Measurements from ENCODE around the gene SPP1.
A peak's percentile ranks its signal among the peaks of the same experiment; 100 is the strongest.
"Not testable (repeated sequence)": the region's sequence is repeated elsewhere in the genome, so short reads cannot be mapped to it uniquely, and the experiment has no call there.

Gene SPP1

DNA sequence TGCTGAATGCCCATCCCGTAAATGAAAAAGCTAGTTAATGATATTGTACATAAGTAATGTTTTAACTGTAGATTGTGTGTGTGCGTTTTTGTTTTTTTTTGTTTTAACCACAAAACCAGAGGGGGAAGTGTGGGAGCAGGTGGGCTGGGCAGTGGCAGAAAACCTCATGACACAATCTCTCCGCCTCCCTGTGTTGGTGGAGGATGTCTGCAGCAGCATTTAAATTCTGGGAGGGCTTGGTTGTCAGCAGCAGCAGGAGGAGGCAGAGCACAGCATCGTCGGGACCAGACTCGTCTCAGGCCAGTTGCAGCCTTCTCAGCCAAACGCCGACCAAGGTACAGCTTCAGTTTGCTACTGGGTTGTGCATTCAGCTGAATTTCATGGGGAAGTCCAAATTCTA, at the start of gene SPP1:
SPP1 (plus strand) TSS at position 249 of the 400 bp plus-strand sequence. CDS start 1,182 bp downstream, outside the sequence.
- DNase-seq (ENCODE audit: low spot score) = peak; percentile 5

DNA sequence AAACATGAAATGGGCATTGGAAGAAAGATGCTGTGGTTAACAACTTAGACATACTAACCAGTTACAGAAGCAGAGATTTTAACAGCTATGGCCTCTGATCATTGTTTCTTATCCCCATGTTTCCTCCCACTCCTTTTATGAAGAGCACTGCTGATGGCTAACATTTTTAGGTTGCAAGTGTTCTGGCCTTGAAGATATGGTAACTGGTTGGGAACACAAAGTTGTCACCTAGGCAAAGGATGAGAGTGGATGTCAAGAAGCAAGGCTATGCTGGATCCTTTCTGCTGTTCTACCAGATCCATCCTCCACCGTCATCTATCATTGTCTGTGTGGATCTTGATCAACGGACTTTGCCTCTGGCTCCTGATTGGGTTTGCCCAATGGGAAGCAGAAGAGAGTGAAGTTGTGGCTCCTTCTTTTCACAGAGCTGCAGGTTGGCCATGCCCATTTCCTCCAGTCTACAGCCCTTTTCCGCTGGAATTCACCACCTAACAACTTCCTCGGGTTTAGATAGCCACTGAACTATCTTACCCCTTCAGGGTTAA, 48.9 kb upstream of the SPP1 start:
- DNase-seq (ENCODE audit: low spot score) = no peak

GRCh38 chr4:87930629-87931028, 44.9 kb upstream of the SPP1 start:
- no peak for DNase-seq (ENCODE audit: low spot score)

DNA sequence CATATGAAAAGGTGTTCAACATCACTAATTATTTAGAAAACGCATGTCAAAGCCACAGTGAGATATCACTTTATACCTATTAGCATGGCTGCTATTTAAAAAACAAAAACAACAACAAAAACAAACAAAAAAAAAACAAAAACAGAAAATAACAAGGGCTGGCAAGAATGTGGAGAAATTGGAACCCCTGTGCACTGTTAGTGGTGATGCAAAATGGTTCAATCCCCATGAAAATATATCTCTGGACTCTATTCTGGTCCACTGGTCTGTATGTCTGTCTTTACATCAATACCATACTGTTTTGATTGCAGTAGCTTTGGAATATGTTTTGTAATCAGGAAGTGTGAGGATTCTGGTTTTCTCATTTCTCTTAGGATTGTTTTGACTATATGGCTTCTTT, 43.6 kb upstream of the SPP1 start:
- no peak for DNase-seq (ENCODE audit: low spot score)

DNA sequence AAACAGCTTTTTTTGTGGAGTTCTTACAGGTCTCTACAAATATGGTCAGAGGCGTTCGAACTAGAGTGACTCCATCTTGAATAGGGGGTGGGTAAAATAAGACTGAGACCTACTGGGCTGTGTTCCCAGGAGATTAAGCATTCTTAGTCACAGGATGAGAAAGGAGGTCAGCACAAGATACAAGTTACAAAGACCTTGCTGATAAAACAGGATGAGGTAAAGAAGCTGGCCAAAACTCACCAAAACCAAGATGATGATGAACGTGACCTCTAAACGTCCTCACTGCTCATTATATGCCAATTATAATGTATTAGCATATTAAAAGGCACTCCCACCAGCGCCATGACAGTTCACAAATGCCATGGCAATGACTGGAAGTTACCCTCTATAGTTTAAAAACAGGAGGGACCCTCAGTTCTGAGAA, 42.8 kb upstream of the SPP1 start:
- no peak for DNase-seq (ENCODE audit: low spot score)

- no peak for DNase-seq (ENCODE audit: low spot score)
These were observed 42.2 kb upstream of the SPP1 start for GRCh38 chr4:87933337-87933736.

DNA sequence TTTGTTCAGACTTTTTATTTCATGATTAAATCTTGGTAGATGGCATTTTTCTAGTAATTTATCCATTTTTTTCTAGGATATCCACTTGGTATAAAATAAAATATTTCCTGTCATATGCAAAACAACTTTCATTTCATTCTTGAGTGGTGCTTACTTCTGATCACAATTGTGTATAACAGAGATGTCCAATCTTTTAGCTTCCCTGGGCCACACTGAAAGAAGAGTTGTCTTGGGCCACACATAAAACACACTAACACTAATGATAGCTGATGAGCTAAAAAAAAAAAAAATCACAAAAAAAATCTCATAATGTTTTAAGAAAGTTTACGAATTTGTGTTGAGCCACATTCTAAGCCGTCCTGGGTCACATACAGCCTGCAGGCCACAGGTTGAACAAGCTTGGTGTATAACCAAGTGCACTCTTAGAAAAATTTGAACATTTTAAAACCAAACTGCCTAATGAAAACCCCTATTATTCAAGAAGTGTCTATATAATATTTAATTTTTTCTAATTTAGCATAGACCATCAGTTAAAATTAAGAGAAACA, 41.3 kb upstream of the SPP1 start:
- no peak for DNase-seq (ENCODE audit: low spot score)

DNA sequence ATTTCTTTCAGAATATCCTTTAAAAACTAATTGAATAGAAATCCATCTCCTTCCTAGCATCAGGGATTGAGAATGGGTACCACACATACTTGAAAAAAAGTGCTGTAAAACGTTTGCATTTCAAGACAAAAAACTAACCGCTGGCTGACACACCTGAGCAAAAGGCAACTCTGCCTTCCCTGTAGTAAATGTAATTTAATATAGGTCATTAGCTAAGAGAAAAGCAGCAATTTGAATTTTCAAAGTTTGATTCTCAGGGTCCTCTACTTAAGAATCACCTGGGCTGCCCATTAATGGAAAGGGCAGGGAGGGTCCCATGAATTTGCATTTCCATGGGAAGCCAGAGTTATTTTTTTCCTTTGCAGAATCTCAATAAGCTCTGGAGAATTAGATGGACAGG, 40.5 kb upstream of the SPP1 start:
- no peak for DNase-seq (ENCODE audit: low spot score)

- DNase-seq (ENCODE audit: low spot score) = not testable (repeated sequence)
These were observed 39.6 kb upstream of the SPP1 start for GRCh38 chr4:87935954-87936353.

DNA sequence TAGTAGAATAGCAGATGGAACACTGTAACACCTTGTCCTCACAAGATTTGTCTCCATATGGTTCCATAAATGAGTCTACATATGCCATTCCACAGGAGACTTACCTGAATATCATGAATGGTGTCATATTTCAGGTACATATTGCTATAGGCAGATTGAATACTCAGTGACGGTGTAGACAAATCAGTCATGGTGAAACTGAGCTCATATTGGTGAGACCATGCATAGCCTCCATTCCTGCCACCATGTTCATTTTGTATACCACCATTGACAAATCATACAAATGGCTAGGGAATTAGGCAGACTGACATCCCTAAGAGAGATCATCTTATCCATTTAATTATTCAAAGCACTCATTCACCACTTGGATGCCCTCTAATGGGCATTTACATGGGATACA, 38.0 kb upstream of the SPP1 start:
- DNase-seq (ENCODE audit: low spot score) = no peak

- no peak for DNase-seq (ENCODE audit: low spot score)
These were observed 36.8 kb upstream of the SPP1 start for GRCh38 chr4:87938746-87939145.

- no peak for DNase-seq (ENCODE audit: low spot score)
These were observed 35.4 kb upstream of the SPP1 start for GRCh38 chr4:87939978-87940690.

- DNase-seq (ENCODE audit: low spot score) = not testable (repeated sequence)
These were observed 34.7 kb upstream of the SPP1 start for GRCh38 chr4:87940809-87941208.

DNA sequence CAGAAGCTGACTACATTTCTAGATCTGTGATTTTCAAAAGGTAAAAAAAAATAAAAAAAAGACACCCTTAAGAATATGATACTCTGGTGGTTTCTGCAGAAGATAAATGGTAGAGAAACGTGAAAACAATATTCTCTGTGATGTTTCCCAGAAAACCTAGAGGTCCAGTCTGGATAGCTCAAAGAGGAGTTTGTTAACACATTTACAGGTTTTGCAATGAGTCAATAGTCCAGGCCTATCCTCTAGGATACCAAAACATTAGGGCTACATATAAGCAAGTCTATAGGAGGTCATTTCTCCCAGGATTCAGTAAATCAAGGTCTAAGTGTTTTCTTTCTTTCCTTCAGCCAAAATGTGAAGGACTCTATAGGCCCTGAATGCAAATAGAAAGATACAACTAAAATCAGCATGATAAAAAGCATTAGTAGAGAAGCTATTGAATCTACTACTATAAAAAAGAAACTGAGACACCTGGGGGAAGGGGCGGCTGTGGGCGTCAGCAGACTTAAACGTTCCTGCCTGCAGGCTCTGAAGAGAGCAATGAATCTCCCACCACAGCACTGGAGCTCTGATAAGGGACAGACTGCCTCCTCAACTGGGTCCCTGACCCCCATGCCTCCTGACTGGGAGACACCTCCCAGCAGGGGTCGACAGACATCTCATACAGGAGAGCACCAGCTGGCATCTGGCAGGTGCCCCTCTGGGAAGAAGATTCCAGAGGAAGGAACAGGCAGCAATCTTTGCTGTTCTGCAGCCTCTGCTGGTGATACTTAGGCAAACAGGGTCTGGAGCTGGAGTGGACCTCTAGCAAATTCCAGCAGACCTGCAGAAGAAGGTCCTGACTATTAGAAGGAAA, 33.7 kb upstream of the SPP1 start:
- no peak for DNase-seq (ENCODE audit: low spot score)

- no peak for DNase-seq (ENCODE audit: low spot score)
These were observed 31.8 kb upstream of the SPP1 start for GRCh38 chr4:87943660-87944149.

DNA sequence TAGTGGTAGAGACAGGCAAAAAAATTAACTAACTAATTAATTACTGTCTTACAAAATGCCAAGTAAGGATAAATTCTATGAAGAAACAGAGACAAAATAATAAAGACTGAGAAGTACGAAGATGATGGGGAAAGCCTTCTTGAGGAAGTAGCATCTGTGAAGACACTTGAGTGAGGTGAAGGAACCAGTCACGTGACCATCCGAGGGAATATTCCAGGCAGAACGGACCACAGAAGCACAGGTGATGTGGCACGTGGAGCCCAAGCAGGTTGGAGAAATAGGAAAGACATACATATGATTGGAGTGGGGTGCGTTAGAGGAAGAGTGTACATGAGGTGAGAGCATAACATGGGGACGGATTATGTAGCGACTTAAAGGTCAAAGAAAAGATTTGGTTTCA, 30.5 kb upstream of the SPP1 start:
- no peak for DNase-seq (ENCODE audit: low spot score)

GRCh38 chr4:87946766-87947165, 28.7 kb upstream of the SPP1 start:
- no peak for DNase-seq (ENCODE audit: low spot score)

- DNase-seq (ENCODE audit: low spot score) = no peak
These were observed 27.9 kb upstream of the SPP1 start for GRCh38 chr4:87947381-87948160.

DNA sequence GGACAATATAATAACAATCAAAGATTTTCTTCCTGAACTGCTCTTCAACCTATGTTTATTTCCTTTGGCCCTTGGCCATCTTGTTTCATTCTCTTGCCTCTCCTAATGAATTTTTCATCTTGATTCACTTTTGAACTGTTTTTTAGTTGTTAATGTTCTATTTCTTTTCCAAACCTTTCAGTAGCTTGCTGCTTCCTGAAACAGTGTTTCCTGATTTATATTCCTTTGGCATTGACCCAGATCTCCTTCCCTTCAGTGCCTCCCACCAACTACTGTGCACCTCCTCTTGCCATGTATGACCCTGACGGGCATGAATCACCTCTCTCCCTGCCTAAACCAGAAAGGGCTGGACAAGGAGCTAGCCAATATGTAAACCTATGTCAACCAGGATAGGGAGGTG, 25.6 kb upstream of the SPP1 start:
- DNase-seq (ENCODE audit: low spot score) = no peak

DNA sequence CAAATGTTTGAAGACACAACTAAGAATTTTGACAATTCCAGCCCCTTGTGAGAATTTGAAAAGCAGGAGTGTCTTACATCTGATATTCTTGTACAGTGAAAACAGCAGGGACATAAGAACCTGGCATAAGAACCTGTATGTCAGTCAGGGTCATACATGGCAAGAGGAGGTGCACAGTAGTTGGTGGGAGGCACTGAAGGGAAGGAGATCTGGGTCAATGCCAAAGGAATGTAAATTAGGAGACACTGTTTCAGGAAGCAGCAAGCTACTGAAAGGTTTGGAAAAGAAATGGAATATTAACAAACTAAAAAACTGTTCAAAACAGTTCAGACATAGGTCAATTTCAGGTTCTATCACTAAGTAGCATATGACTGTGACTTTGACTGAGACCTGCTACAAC, 25.0 kb upstream of the SPP1 start:
- no peak for DNase-seq (ENCODE audit: low spot score)

DNA sequence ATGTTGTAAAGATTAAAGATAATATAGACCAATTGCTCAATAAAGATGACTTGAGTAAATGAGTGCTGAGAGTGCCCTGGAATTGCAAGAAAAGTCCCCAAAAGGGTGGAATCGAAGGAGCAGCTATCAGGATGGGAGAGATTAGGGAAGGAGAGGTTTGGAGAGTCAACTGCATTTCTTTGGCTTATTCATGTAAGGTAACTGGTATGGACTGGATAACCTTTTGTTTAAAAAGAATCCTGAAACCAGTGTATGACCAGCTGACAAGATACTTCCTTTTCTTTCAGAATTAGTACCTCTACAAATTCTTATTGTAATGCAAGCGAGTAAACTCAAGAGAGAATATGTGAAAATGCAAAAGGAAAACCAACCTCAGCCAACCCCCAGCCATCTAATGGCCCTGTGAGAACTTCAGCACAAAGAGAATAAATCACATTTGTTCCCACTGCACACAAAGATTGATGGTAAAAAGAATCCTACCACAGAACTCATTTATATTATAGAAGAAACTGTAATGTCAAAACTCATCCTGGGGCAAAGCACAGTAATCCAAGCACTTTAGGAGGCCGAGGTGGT, 24.5 kb upstream of the SPP1 start:
- DNase-seq (ENCODE audit: low spot score) = no peak

- no peak for DNase-seq (ENCODE audit: low spot score)
These were observed 21.7 kb upstream of the SPP1 start for GRCh38 chr4:87953826-87954225.

All from activated CD4-positive, alpha-beta T cell treated with anti-CD3 and anti-CD28 coated beads, Interleukin-2, Interleukin-4, amounts not matched to agents 100 ng/mL and 50 ng/mL, durations not matched to agents 16 hours and 8 hours (primary cell).